GM23338 (cell line): ENCODE measurements around the gene GALM. TPM values are rescaled to one million over a fixed set of nuclear protein-coding genes. Genes with fewer than 3 reads are reported as not detected.

Experiments
- ATAC-seq: fragments of 200-7000 bp; cut with Tn5 transposase; 3 replicates; pipeline ENCODE4 v1.9.1; 2020
- DNase-seq: peaks from one replicate; pipeline ENCODE4 v3.0.0-alpha.2; 2015; ENCODE audit warnings: low spot score
- H2AFZ ChIP-seq: fragments of 200-600 bp; sonication (generic); 2 replicates; pipeline ENCODE4 v1.8.0; 2016; ENCODE audit warnings: antibody characterized with exemption, mild to moderate bottlenecking, moderate library complexity
- H3F3A ChIP-seq: fragments of 200-600 bp; sonication (generic); replicated peaks from 2 replicates; pipeline ENCODE4 v1.8.0; 2017; ENCODE audit warnings: antibody characterized with exemption, mixed run types, low read depth
- H3K27ac ChIP-seq: fragments of 200-600 bp; sonication (generic); 2 replicates; pipeline ENCODE4 v1.6.1; 2016; ENCODE audit warnings: low read depth
- H3K27me3 ChIP-seq: fragments of 200-600 bp; sonication (generic); 2 replicates; pipeline ENCODE4 v1.8.0; 2016; ENCODE audit warnings: mild to moderate bottlenecking, mixed run types, moderate library complexity; ENCODE audit not compliant: insufficient read depth
- H3K36me3 ChIP-seq: fragments of 200-600 bp; sonication (generic); 2 replicates; pipeline ENCODE4 v1.8.0; 2016; ENCODE audit warnings: mild to moderate bottlenecking; ENCODE audit not compliant: insufficient read depth
- H3K4me1 ChIP-seq: fragments of 200-600 bp; sonication (generic); 2 replicates; pipeline ENCODE4 v1.8.0; 2016; ENCODE audit warnings: mild to moderate bottlenecking, moderate library complexity; ENCODE audit not compliant: insufficient read depth
- H3K4me2 ChIP-seq: fragments of 200-600 bp; sonication (generic); 2 replicates; pipeline ENCODE4 v1.7.1; 2017; ENCODE audit warnings: mixed run types
- H3K4me3 ChIP-seq: fragments of 200-600 bp; sonication (generic); 2 replicates; pipeline ENCODE4 v1.6.1; 2016; ENCODE audit warnings: mixed run types
- H3K79me2 ChIP-seq: fragments of 200-600 bp; sonication (generic); replicated peaks from 2 replicates; pipeline ENCODE4 v1.8.0; 2017; ENCODE audit warnings: mild to moderate bottlenecking; ENCODE audit not compliant: insufficient read depth
- H3K9me2 ChIP-seq: fragments of 200-600 bp; sonication (generic); 2 replicates; pipeline ENCODE4 v1.8.0; 2017; ENCODE audit not compliant: insufficient read depth
- H4K20me1 ChIP-seq: fragments of 200-600 bp; sonication (generic); replicated peaks from 2 replicates; pipeline ENCODE4 v1.8.0; 2017; ENCODE audit warnings: mild to moderate bottlenecking; ENCODE audit not compliant: insufficient read depth
- H3K27ac Mint-ChIP-seq: 2 replicates; pipeline ENCODE4 v1.8.0; 2020; ENCODE audit warnings: inconsistent platforms, mild to moderate bottlenecking, moderate library complexity, mixed read lengths
- H3K27me3 Mint-ChIP-seq: 3 replicates; pipeline ENCODE4 v1.8.0; 2022; ENCODE audit warnings: low read depth, mild to moderate bottlenecking, moderate library complexity, mixed read lengths, inconsistent platforms; ENCODE audit not compliant: insufficient read depth, poor library complexity
- H3K36me3 Mint-ChIP-seq: 3 replicates; pipeline ENCODE4 v1.8.0; 2021; ENCODE audit warnings: low read depth, mild to moderate bottlenecking, inconsistent platforms, moderate library complexity, mixed read lengths
- H3K4me1 Mint-ChIP-seq: 3 replicates; pipeline ENCODE4 v1.8.0; 2020; ENCODE audit warnings: mild to moderate bottlenecking, inconsistent platforms, mixed read lengths
- H3K4me3 Mint-ChIP-seq: 3 replicates; pipeline ENCODE4 v1.8.0; 2021; ENCODE audit warnings: moderate library complexity, mild to moderate bottlenecking, inconsistent platforms, mixed read lengths
- H3K9me3 Mint-ChIP-seq: 3 replicates; pipeline ENCODE4 v1.8.0; 2020; ENCODE audit warnings: moderate library complexity, mild to moderate bottlenecking, inconsistent platforms, mixed read lengths
- CREB1 ChIP-seq: fragments of 250-450 bp; sonication (Bioruptor Pico); IDR thresholded peaks from 2 replicates; pipeline ENCODE4 v1.5.0; 2020; ENCODE audit warnings: low read depth, mild to moderate bottlenecking, moderate library complexity
- CTCF ChIP-seq, 2 experiments: fragments of 200-600 bp in 1 of 2; sonication (generic) in 1 of 2; conservative IDR thresholded peaks; 2 replicates each; pipeline versions ENCODE4 v1.5.1 to v1.6.1; 2016 to 2017; ENCODE audit warnings: antibody characterized with exemption in 2 of 2, low read depth in 2 of 2, mild to moderate bottlenecking in 2 of 2, moderate library complexity in 1 of 2
- ETS1 ChIP-seq: IDR thresholded peaks from 2 replicates; pipeline ENCODE4 v1.6.1; 2016; ENCODE audit warnings: antibody characterized with exemption
- EZH2phosphoT487 ChIP-seq: fragments of 200-600 bp; sonication (generic); IDR thresholded peaks from one replicate; pipeline ENCODE4 v1.8.1; 2018; ENCODE audit warnings: antibody characterized with exemption; ENCODE audit not compliant: unreplicated experiment
- JUNB ChIP-seq: IDR thresholded peaks from one replicate; pipeline ENCODE4 v1.6.1; 2016; ENCODE audit warnings: antibody characterized with exemption; ENCODE audit not compliant: unreplicated experiment
- NANOG ChIP-seq: IDR thresholded peaks from 2 replicates; pipeline ENCODE4 v1.6.1; 2016; ENCODE audit warnings: antibody characterized with exemption, borderline replicate concordance
- POLR2AphosphoS5 ChIP-seq: IDR thresholded peaks from 2 replicates; pipeline ENCODE4 v1.6.1; 2016; ENCODE audit warnings: antibody characterized with exemption, low read depth
- REST ChIP-seq: IDR thresholded peaks from one replicate; pipeline ENCODE4 v1.6.1; 2018; ENCODE audit warnings: antibody characterized with exemption; ENCODE audit not compliant: unreplicated experiment
- STAT1 ChIP-seq: IDR thresholded peaks from one replicate; pipeline ENCODE4 v1.6.1; 2016; ENCODE audit warnings: antibody characterized with exemption; ENCODE audit not compliant: unreplicated experiment
- ZNF114 ChIP-seq: fragments of 250-450 bp; sonication (Bioruptor Pico); IDR thresholded peaks from 2 replicates; pipeline ENCODE4 v1.5.0; 2020; ENCODE audit warnings: mild to moderate bottlenecking, moderate library complexity
- ZNF331 ChIP-seq: fragments of 250-450 bp; sonication (Bioruptor Pico); IDR thresholded peaks from 2 replicates; pipeline ENCODE4 v1.5.0; 2020; ENCODE audit warnings: low read depth, mild to moderate bottlenecking, moderate library complexity
- polyA plus RNA-seq: library from polyadenylated mRNA; unstranded; fragments of >200 nt; fragmentation: Nextera tagmentation; extraction: Ambion mirVana; gene quantifications from 2 replicates; pipeline ENCODE4 v1.2.1, GENCODE V29; 2016
- total RNA-seq: library from RNA; depleted of rRNA; stranded (reverse); fragments of >200 nt; shearing (Covaris generic); gene quantifications from 2 replicates; pipeline ENCODE4 v1.2.3, GENCODE V29; 2014

GALM gene
- total and polyA plus RNA-seq, 2 experiments from 2014 or later = 9.3 to 21.6 TPM

GRCh38 chr2:38737925-38738324, 72.0 kb downstream of the GALM start (continued):
- TF ChIP-seq POLR2AphosphoS5 = no peak
- TF ChIP-seq NANOG = no peak

GRCh38 chr2:38739524-38739923, 73.6 kb downstream of the GALM start:
- Histone ChIP-seq H3F3A (peaks cover 29% of the 10 kb centered on the region), H3K4me3 (no peak overlapping the region), H2AFZ (no peak overlapping the region), H3K79me2 (peaks cover 19% of the 10 kb centered on the region), H3K4me2 (no peak overlapping the region), H3K27ac (no peak overlapping the region), H3K4me1 (peaks cover 16% of the 10 kb centered on the region), H3K9me2 (no peaks in the 10 kb centered on the region), H3K27me3 (no peaks in the 10 kb centered on the region), H4K20me1 (peaks cover 21% of the 10 kb centered on the region), H3K36me3 (peaks cover 23% of the 10 kb centered on the region)
- DNase-seq (no peak), ATAC-seq (no peak)
- Mint-ChIP-seq H3K4me1 (peaks cover 21% of the 10 kb centered on the region), H3K9me3 (peaks cover 10% of the 10 kb centered on the region; the same call in 2 of the 3 replicates), H3K4me3 (no peak overlapping the region), H3K27ac (no peak overlapping the region), H3K27me3 (peaks cover 18% of the 10 kb centered on the region), H3K36me3 (peaks cover 71% of the 10 kb centered on the region)
- TF ChIP-seq ZNF114 (CRISPR knock-in tag) (no peak), CTCF (conservative IDR thresholded peaks at IDR 0.05; ENCODE audit: low read depth in 2 of 2) (no peak), EZH2phosphoT487 (no peak), NANOG (no peak), CREB1 (CRISPR knock-in tag) (no peak), STAT1 (no peak), ETS1 (no peak), JUNB (no peak), REST (no peak), ZNF331 (CRISPR knock-in tag) (no peak)
